ENCODE measurements around the gene ERN1. TPM values are rescaled to one million over a fixed set of nuclear protein-coding genes. Genes with fewer than 3 reads are reported as not detected.

The ERN1 gene
- total and polyA plus RNA-seq, 2 of the 13 experiments (the other 11 are each of a cell fraction or from before 2014, with no cell fraction given), result 6.0 to 12.7 TPM

- TF ChIP-seq PRDM10 (CRISPR knock-in tag; IDR thresholded peaks at IDR 0.05; ENCODE audit: low read depth), result no peak
- TF ChIP-seq ZSCAN9 (CRISPR knock-in tag; IDR thresholded peaks at IDR 0.05; ENCODE audit: borderline replicate concordance), result no peak
- TF ChIP-seq REXO4 (CRISPR knock-in tag; IDR thresholded peaks at IDR 0.05; ENCODE audit: borderline replicate concordance), result no peak
- no peak for TF ChIP-seq HMG20B (CRISPR knock-in tag; conservative IDR thresholded peaks at IDR 0.05)
- TF ChIP-seq HIVEP1 (CRISPR knock-in tag; IDR thresholded peaks at IDR 0.05), result no peak
- no peak for TF ChIP-seq SIX1 (CRISPR knock-in tag; IDR thresholded peaks at IDR 0.05; ENCODE audit: borderline replicate concordance)
- TF ChIP-seq ZBTB44 (CRISPR knock-in tag; IDR thresholded peaks at IDR 0.05), result no peak
- TF ChIP-seq ZNF7 (CRISPR knock-in tag; IDR thresholded peaks at IDR 0.05), result no peak
- TF ChIP-seq ZNF235 (CRISPR knock-in tag; IDR thresholded peaks at IDR 0.05; ENCODE audit: borderline replicate concordance), result no peak
- TF ChIP-seq NKX3-1 (CRISPR knock-in tag; IDR thresholded peaks at IDR 0.05), result no peak
- TF ChIP-seq ZNF33B (CRISPR knock-in tag; IDR thresholded peaks at IDR 0.05), result no peak
Observed at GRCh38 chr17:64158831-64159590, 29.1 kb upstream of the ERN1 start (continued).

Data from HepG2 (cell line).